ENCODE results near the gene FBXO9.
"Not testable (repeated sequence)": the region's sequence is repeated elsewhere in the genome, so short reads cannot be mapped to it uniquely, and the experiment has no call there.

The FBXO9 gene

GRCh38 chr6:53054532-53054931, 10.7 kb upstream of the FBXO9 start:
- no peaks in the 10 kb centered on the region for H3K27me3 Mint-ChIP-seq
- H3K27ac Mint-ChIP-seq (ENCODE audit: low read depth) = no peak overlapping the region
- H3K9me3 Mint-ChIP-seq = no peaks in the 10 kb centered on the region
- no peak overlapping the region for H3K4me3 Mint-ChIP-seq
- H3K36me3 Mint-ChIP-seq (ENCODE audit: insufficient read depth) = peaks cover 5% of the 10 kb centered on the region
- peaks cover 39% of the 10 kb centered on the region for H3K4me1 Mint-ChIP-seq
- DNase-seq (ENCODE audit: low spot score in 2 of 2) (no peak), ATAC-seq (replicated peaks; ENCODE audit: extremely low read depth, poor library complexity, severe bottlenecking) (no peak)

- Mint-ChIP-seq H3K36me3 (ENCODE audit: insufficient read depth) (peaks cover 7% of the 10 kb centered on the region), H3K4me1 (peaks cover 52% of the 10 kb centered on the region), H3K9me3 (no peaks in the 10 kb centered on the region), H3K4me3 (no peak overlapping the region), H3K27me3 (no peaks in the 10 kb centered on the region), H3K27ac (ENCODE audit: low read depth) (no peak overlapping the region)
- DNase-seq (ENCODE audit: low spot score in 2 of 2) (no peak), ATAC-seq (replicated peaks; ENCODE audit: extremely low read depth, poor library complexity, severe bottlenecking) (no peak)
Observed at GRCh38 chr6:53055873-53056272, 9.3 kb upstream of the FBXO9 start.

- H3K4me1 Mint-ChIP-seq = peaks cover 56% of the 10 kb centered on the region
- DNase-seq (ENCODE audit: low spot score in 2 of 2) = no peak
- ATAC-seq (replicated peaks; ENCODE audit: extremely low read depth, poor library complexity, severe bottlenecking) = no peak
- peaks cover 7% of the 10 kb centered on the region for H3K36me3 Mint-ChIP-seq (ENCODE audit: insufficient read depth)
- no peaks in the 10 kb centered on the region for H3K9me3 Mint-ChIP-seq
- H3K4me3 Mint-ChIP-seq = no peak overlapping the region
- no peaks in the 10 kb centered on the region for H3K27me3 Mint-ChIP-seq
- no peak overlapping the region for H3K27ac Mint-ChIP-seq (ENCODE audit: low read depth)
Observed at GRCh38 chr6:53056273-53056672, 8.9 kb upstream of the FBXO9 start.

- H3K27me3 Mint-ChIP-seq = no peaks in the 10 kb centered on the region
- H3K9me3 Mint-ChIP-seq = no peaks in the 10 kb centered on the region
- no peak for ATAC-seq (replicated peaks; ENCODE audit: extremely low read depth, poor library complexity, severe bottlenecking)
- peaks cover 3% of the 10 kb centered on the region for H3K36me3 Mint-ChIP-seq (ENCODE audit: insufficient read depth)
- peaks cover 63% of the 10 kb centered on the region for H3K4me1 Mint-ChIP-seq
- no peak for DNase-seq (ENCODE audit: low spot score in 2 of 2)
- peak overlapping the region; percentile 10 for H3K4me3 Mint-ChIP-seq
- H3K27ac Mint-ChIP-seq (ENCODE audit: low read depth) = peak overlapping the region; percentile 32
Observed at GRCh38 chr6:53058388-53059195, 6.6 kb upstream of the FBXO9 start.

DNA sequence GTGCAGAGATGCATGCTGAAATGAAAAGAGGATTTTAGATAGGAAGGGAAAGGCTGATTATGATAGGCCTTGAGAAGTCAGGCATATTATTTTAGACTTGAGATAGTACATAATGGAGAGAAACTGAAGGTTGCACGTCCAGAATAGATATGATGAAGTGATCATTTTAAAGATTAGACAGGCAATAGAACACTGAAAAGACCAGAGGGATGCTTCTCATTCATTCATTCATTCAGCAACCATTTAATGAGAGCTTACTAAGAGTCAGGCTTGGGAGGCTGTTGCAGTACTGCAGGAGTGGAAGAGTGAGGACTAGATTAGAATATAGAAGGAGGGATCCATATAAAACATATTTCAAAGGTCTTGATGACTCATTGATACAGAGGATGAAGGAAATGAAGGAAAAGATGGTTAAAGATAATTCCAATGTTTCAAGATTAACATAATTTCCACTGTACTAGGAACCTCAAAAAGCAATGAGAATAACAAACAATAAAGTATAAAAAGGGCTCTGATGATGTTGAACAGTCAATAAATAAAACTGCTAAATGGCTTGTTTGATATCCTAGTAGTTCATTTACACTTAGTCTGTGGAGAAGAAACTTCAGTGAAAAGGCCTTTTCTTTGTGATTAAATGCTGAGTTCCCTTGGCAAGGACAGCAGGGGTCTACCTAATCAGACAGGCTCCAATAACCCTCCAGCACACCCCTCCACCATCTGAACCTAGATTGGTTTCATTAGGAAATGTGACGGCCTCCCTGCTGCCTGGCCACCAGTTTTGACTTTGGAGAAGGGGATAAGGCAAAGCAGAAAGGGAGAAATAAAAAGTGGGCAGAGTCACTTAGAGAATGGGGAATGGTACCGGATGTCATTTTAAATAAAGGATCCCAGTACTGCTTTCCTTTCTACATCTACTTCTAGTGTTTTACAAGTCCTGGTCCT, 5.3 kb upstream of the FBXO9 start:
- H3K27ac Mint-ChIP-seq (ENCODE audit: low read depth) = peak overlapping the region; percentile 82
- DNase-seq (ENCODE audit: low spot score in 2 of 2) = no peak
- peaks cover 66% of the 10 kb centered on the region for H3K4me1 Mint-ChIP-seq

DNA sequence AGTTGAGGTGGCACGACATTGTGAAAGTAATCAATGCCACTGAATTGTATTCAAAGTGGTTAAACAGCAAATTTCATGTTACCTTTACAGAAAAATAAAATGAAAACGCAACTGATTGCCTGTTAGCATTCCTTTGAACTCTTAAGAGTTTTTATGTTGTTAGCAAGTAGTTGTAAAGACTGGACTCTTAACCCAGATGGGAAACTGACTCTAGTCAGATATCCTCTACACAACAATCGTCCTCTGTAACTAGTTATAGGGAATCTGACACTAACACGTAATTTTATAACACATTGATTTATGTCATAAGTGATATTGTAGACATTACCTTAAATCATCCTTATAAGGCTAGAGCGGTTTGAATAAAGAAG, 3.0 kb upstream of the FBXO9 start:
- Mint-ChIP-seq H3K4me1 (peaks cover 58% of the 10 kb centered on the region), H3K36me3 (ENCODE audit: insufficient read depth) (peaks cover 10% of the 10 kb centered on the region), H3K4me3 (peak overlapping the region; percentile 91), H3K27ac (ENCODE audit: low read depth) (peak overlapping the region; percentile 82), H3K9me3 (no peaks in the 10 kb centered on the region), H3K27me3 (no peaks in the 10 kb centered on the region)
- DNase-seq (ENCODE audit: low spot score in 2 of 2) (no peak), ATAC-seq (replicated peaks; ENCODE audit: extremely low read depth, poor library complexity, severe bottlenecking) (no peak)

More for the DNA sequence above, 5.3 kb upstream of the FBXO9 start:
- ATAC-seq (replicated peaks; ENCODE audit: extremely low read depth, poor library complexity, severe bottlenecking) = no peak
- H3K4me3 Mint-ChIP-seq = peak overlapping the region; percentile 91
- H3K9me3 Mint-ChIP-seq = no peaks in the 10 kb centered on the region
- H3K27me3 Mint-ChIP-seq = no peaks in the 10 kb centered on the region
- peaks cover 5% of the 10 kb centered on the region for H3K36me3 Mint-ChIP-seq (ENCODE audit: insufficient read depth)

DNA sequence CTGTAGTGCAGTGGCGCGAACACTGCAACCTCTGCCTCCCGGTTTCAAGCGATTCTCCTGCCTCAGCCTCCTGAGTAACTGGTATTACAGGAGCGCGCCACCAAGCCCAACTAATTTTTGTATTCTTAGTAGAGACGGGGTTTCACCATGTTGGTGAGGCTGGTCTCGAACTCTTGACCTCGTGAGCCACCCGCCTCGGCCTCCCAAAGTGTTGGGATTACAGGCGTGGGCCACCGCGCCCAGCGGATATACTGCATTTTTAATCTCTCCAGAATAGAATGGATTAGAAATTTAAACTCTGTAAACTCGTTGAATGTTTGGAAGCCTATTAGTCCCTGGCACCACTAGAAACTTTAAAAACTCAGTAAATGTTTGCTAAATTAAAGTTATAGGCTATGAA, 949 bp upstream of the FBXO9 start:
- not testable (repeated sequence) for H3K27me3 Mint-ChIP-seq; DNase-seq (ENCODE audit: low spot score in 2 of 2); H3K9me3 Mint-ChIP-seq; ATAC-seq (replicated peaks; ENCODE audit: extremely low read depth, poor library complexity, severe bottlenecking)
- Mint-ChIP-seq H3K4me3 (peak overlapping the region; percentile 95), H3K4me1 (peaks cover 54% of the 10 kb centered on the region), H3K27ac (ENCODE audit: low read depth) (peak overlapping the region; percentile 92), H3K36me3 (ENCODE audit: insufficient read depth) (peaks cover 13% of the 10 kb centered on the region)

DNA sequence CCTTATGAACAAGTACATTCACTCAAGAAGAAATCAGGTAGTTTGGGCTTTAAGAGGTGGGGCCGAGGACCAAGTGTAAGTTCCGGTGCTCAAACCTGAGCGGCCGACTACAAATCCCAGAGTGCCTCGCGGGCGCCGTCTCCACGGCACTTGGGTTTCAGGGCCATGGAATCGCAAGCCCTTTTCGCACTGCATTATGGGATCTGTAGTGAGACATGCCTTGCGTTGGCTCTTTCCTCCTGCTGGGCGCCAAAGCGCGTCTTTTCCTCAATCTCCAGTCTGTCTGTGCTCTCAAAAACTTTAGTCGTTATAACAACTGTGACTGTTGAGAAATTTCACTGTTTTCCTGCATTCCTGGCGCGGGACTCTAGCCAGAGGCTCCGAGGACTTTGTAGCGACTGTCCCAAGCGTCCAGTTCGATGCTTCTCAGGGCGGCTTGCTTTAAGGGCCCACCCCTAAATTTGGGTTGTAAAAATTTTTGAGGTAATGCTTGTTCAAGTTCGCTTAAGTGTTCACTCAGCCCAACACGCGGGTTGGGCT, 408 bp upstream of the FBXO9 start:
- Mint-ChIP-seq H3K27ac (ENCODE audit: low read depth) (peak overlapping the region; percentile 92), H3K27me3 (no peaks in the 10 kb centered on the region), H3K36me3 (ENCODE audit: insufficient read depth) (peaks cover 13% of the 10 kb centered on the region), H3K4me3 (peak overlapping the region; percentile 95), H3K4me1 (peaks cover 52% of the 10 kb centered on the region), H3K9me3 (no peaks in the 10 kb centered on the region)
- peak; percentile 85 to 92 for DNase-seq (ENCODE audit: low spot score in 2 of 2)
- ATAC-seq (replicated peaks; ENCODE audit: extremely low read depth, poor library complexity, severe bottlenecking) = peak; percentile 91

- Mint-ChIP-seq H3K27ac (ENCODE audit: low read depth) (peak overlapping the region; percentile 92), H3K36me3 (ENCODE audit: insufficient read depth) (peaks cover 12% of the 10 kb centered on the region), H3K27me3 (no peaks in the 10 kb centered on the region), H3K4me3 (peak overlapping the region; percentile 95), H3K9me3 (no peaks in the 10 kb centered on the region), H3K4me1 (peaks cover 48% of the 10 kb centered on the region)
- DNase-seq (ENCODE audit: low spot score in 2 of 2) (no peak), ATAC-seq (replicated peaks; ENCODE audit: extremely low read depth, poor library complexity, severe bottlenecking) (no peak)
Observed at GRCh38 chr6:53066077-53066417, 843 bp downstream of the FBXO9 start.

GRCh38 chr6:53066874-53067706, 1.9 kb downstream of the FBXO9 start:
- no peak overlapping the region for H3K27ac Mint-ChIP-seq (ENCODE audit: low read depth)
- no peaks in the 10 kb centered on the region for H3K9me3 Mint-ChIP-seq
- ATAC-seq (replicated peaks; ENCODE audit: extremely low read depth, poor library complexity, severe bottlenecking) (no peak), DNase-seq (ENCODE audit: low spot score in 2 of 2) (no peak)
- peaks cover 42% of the 10 kb centered on the region for H3K4me1 Mint-ChIP-seq
- peak overlapping the region; percentile 95 for H3K4me3 Mint-ChIP-seq
- no peaks in the 10 kb centered on the region for H3K27me3 Mint-ChIP-seq
- H3K36me3 Mint-ChIP-seq (ENCODE audit: insufficient read depth) = peaks cover 14% of the 10 kb centered on the region

- Mint-ChIP-seq H3K36me3 (ENCODE audit: insufficient read depth) (peaks cover 18% of the 10 kb centered on the region), H3K4me3 (no peak overlapping the region), H3K27ac (ENCODE audit: low read depth) (no peak overlapping the region), H3K4me1 (peaks cover 40% of the 10 kb centered on the region), H3K9me3 (no peaks in the 10 kb centered on the region), H3K27me3 (no peaks in the 10 kb centered on the region)
- no peak for ATAC-seq (replicated peaks; ENCODE audit: extremely low read depth, poor library complexity, severe bottlenecking)
- DNase-seq (ENCODE audit: low spot score in 2 of 2) = no peak
Observed at GRCh38 chr6:53067849-53068361, 2.7 kb downstream of the FBXO9 start.

DNA sequence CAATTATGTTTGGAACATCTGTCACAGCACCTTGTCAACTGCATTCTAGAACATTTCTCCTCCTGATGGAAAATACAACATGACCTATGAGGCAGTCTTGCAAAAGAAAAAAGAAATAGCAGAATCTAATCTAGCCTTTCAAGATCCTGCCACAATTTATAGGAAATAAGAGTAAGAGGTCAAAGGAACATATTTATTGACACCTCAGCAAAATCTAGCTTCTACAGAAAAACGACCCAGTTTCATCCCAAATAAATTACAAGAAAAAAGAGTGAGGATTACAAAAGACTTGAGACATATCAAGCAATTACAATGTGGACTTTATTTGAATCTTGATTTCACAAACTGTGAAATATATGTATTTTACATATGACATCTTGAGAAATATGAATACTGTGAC, 4.2 kb downstream of the FBXO9 start:
- no peaks in the 10 kb centered on the region for H3K9me3 Mint-ChIP-seq
- no peak for DNase-seq (ENCODE audit: low spot score in 2 of 2)
- peaks cover 36% of the 10 kb centered on the region for H3K4me1 Mint-ChIP-seq
- H3K36me3 Mint-ChIP-seq (ENCODE audit: insufficient read depth) = peaks cover 29% of the 10 kb centered on the region
- H3K4me3 Mint-ChIP-seq = no peak overlapping the region
- no peak for ATAC-seq (replicated peaks; ENCODE audit: extremely low read depth, poor library complexity, severe bottlenecking)
- no peaks in the 10 kb centered on the region for H3K27me3 Mint-ChIP-seq
- no peak overlapping the region for H3K27ac Mint-ChIP-seq (ENCODE audit: low read depth)
